GM18505 (cell line): ENCODE measurements around the gene CTBP2.
"Not testable (repeated sequence)": the region's sequence is repeated elsewhere in the genome, so short reads cannot be mapped to it uniquely, and the experiment has no call there.

Experiments used
- ATAC-seq: cut with Tn5 transposase; IDR thresholded peaks from one replicate; pipeline ENCODE4 v1.9.1; 2021; ENCODE audit not compliant: unreplicated experiment
- POLR2A ChIP-seq: IDR thresholded peaks from 4 replicates; pipeline ENCODE4 v1.6.1; 2011; ENCODE audit warnings: borderline replicate concordance; ENCODE audit not compliant: insufficient read depth, insufficient read length; ENCODE audit errors: extremely low read depth

Gene CTBP2

DNA sequence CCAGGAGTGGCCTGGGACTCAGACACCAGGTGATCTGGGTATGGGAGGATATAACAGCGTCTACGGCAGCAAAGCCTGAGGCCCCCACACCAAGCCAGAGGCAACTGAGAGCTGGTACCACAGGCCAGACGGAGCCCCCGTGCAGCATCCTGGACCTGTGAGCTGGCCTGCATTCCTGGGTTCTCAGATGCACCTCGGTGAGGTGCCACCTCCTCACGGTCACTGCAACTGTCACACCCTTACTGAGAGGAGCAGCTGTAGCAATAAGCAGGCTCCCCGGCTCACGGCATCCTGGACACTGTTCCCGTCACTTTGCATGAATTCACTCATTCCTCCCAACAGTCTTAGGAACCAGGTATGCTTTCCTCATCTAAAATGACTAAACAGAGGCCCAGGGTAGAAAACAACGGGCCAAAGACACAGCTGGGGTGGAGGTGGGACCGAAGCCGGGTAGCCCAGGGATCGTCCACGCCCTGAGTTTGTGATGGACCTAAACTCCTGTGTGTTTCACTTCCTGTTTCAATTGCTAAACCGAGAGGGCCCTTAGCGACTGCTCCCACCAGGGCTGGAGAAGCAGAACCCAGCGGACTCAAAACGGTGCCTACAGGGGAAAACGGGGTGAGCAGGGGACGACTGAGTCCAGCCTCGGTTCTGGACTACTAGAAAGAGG, 98.7 kb downstream of the CTBP2 start:
- no peak for ATAC-seq
- no peak for TF ChIP-seq POLR2A

DNA sequence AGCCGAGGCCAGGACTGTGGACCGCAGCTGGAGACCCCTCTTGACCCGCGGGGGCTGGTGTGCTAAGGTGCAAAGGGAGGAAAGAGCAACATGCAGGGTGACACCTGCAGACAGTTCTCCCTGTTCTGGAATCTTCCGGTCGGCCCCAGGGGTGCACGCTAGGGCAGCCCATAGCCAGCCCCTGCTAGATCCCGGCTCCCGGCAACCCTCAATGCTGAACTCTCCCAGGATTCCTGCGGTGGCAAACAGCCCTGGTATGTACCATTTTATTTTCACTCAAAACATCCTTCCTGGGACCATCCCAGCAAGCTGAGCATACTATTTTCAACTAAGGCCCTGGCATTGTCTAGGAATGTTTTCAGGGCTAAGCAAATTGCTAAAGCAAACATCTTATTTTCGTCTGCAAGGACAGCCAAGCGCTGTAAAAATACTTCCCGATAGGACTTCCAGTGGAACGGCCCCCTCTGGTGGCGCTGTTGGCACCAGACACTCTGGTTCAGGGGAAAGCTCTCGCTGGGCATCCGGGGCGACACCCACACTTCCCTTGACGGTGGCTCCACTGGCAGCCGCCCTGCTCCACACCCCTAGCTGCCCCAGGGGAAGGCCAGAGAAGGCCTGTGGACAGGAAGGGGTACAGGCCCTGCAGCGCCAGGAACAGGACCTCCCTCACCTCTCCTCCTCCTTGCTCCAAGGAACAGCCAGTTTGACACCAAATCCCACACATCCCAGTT, 99.4 kb downstream of the CTBP2 start:
- TF ChIP-seq POLR2A: no peak
- no peak for ATAC-seq

DNA sequence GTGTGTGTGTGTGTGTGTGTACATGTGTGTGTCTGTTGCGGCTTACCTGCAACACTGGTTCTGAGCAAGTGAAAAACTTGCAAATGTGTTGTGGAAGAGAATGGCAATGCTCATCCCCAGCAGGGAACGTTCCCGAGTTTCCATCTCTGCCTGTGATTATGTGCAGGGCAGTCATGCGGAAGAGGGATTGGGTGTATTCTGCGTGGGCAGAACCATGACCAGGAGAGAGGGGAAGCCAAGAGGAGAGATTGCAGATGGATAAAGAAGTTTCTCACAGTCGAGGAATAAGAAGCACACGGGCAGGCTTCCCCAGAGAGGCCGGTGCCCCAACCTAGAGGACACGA, 99.9 kb downstream of the CTBP2 start:
- ATAC-seq: no peak
- TF ChIP-seq POLR2A: no peak

DNA sequence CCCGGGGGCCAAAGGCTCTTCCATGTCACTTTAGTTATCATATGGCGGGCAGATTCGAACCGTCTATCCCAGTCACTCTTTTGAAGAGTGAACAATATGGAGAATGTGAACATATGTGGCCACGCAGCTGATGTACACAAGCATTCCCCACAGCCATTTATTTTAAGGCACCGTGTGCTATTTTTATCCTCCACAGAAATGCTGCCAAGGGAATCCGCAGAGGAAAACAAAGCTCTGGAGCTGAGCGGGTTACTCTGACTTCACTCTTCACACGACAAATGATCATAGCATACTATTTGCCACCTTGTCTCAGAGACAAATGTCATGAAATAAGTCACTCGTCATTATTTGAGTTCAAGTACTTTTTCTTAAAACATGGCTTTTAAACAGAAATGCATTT, 100.3 kb downstream of the CTBP2 start:
- TF ChIP-seq POLR2A: no peak
- ATAC-seq: no peak

DNA sequence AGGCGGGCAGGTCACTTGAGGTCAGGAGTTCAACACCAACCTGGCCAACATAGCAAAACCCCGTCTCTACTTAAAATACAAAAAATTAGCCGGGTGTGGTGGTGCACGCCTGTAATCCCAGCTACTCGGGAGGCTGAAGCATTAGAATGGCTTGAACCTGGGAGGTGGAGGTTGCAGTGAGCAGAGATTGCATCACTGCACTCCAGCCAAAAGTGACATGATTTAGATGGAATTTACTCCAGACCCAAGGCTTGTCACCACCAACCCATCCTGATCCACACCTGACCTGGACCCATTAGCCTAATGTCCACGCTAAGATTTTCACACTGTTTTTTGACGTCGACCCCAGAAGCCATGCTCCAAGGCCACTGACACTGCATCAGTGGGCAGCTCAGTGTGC, 101.0 kb downstream of the CTBP2 start:
- not testable (repeated sequence) for ATAC-seq

DNA sequence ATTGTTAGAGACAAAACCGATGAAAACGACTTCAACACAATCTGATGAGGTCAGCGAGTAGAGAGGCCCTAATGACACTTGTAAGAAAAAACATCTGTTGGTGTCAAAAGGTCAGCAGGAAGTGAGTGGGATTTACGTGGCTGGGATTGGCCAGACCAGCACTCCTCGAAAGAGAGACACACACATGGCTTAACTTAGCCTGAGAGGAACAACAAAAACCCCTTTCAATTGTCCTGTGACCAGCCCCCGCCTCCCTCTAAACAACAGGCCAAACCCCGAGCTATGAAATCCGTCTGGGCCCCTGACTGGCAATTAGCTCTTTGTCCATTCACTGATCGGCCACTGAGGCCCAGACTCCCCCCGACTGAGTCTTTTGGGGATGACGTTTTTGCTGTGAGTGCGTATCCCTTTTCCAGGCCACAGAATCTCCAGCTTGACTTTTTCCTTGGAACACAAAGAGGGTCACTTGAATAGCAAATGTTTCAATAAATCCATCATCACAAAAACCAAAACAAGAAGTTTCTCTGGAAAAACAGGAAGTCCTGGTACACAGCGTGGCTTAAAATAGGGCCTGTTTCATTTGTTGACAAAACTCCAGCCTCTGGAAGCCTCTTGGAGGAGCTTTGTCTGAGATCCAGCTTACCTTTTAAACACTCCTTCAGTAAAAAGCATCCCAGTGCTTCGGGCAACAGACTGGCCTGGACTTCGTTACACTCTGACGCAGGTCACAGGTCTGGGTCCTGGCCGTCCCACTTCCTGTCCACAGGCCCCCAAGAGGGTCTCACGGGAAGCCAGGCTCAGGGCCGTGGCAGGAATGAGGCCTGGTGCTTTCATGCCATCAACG, 103.0 kb downstream of the CTBP2 start:
- ATAC-seq: no peak
- no peak for TF ChIP-seq POLR2A

DNA sequence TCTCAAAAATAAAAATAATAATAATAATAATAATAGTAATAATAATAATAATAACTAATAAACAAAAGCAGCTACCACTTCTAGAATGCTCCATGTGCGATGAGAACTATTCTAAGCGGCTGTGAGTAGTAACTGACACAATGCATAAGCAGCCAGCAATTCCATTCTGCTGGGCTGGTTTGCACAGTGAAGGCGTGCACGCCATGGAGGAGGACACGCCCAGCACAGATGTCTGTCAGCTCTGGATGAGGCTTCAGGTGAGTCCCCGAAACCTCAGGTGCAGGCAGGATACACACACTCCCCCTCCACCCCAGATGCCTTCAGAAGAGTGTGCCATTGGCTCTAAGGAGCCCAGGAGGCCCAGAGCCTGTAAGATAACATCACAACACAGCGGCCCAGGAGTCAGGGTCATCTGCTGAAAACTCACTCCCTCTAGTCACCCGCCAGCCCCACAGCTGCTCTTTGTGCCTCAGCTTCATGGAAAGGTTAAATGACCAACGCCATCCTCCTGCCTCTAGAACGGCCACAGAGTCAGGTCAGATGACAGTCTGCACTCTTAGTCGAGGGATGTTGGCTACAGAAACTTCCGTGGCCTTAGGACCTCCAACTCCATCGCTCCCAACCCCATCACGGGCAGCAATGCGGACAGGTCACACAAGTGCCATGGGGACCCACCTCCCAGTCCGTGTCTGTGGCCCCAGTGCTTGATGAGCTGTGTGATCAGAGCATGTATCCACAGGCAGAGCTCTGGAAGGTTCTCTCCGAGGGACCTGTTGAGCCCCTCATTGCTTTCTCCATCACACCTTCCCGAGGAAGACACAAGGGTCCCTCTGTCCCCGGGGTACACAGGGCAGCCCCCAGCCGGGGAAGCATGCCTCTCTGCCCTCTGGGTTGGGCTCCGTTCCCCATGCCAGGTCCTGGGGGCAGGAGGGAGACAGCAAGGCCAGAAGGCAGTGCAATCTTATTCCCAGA, 103.9 kb downstream of the CTBP2 start:
- TF ChIP-seq POLR2A: no peak
- no peak for ATAC-seq

DNA sequence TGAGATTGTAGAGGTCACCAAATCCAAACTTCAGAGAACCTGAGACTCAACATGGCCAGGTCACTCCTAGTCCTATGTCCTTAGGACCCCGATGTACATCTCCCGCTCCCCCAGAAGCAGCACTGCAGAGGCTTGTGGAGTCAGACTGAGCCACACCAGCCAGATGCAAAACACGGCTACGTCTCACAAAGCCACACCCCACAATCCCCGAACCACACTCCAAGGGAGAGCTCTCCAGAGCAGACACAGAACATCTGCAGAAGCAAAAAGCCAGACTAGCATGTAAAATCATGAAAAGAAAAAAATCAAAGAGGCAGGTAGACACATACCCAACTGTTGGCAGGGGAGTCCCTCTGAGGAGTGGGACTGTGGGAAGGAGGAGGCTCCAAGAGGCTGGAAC, 104.9 kb downstream of the CTBP2 start:
- no peak for TF ChIP-seq POLR2A

DNA sequence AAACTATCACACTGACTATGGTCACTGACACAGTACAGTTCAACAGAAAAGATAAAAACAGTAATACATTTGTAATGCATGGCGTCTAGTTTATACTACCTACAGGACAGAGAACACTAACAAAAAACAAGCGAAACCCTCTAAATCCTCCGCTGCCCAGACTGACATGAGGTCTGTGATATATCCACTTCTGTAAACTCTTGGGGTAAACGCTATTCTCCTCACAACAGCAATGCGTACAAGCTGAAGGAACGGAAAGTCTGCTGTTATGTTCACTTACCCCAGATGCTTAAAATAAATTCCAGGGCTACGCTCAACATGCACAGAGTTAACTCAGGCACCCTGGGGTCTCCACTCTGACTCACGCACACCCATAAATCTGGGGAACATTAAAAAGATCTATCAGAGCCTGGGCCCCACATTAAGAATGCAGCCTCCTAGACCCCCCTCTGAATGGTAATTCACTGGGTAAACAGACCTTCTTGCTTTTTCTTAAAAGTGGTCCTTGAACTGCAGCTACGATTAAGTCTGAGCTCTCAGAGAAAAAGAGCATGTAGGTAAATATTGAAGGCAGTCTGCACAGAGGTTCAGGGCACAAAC, 105.6 kb downstream of the CTBP2 start:
- no peak for ATAC-seq
- no peak for TF ChIP-seq POLR2A

More for the DNA sequence above, 104.9 kb downstream of the CTBP2 start:
- ATAC-seq: no peak

DNA sequence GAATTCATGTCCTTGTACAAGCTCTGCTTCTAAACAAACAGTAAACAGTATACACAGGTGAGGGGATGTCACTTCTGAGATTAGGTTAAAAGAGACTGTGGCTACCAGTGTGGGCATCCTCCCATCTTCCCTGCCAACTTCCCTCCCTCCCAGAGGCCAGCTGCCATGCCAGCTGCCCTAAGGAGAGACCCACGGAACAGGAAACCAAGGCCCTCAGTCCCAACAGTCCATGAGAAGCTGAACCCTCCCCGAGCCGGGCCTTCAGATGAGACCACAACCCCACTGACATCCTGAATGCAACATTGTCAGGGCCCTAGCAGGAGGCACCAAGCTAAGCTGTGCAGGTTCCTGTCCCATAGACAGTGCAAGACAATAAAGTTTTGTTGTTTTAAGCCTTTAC, 106.1 kb downstream of the CTBP2 start:
- ATAC-seq: no peak
- no peak for TF ChIP-seq POLR2A

DNA sequence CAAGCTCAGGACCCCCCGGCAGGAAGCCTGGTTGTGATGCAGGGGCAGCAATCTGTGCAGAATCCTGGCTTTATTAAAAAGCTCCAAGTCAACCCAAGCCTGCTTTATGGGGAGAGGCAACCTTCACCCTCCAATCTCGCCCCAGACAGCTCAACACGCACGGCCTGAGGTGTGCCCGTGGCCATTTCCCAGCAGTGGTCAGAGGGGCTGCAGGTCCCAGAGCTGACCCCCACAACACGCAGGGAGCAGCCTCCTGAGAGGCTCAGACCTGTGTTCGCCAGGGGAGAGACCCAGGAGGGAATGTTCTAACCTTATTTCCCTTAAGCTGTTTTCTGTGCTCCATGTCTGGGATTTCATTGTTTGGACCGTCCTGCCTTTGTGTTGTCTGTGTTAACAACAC, 108.2 kb downstream of the CTBP2 start:
- TF ChIP-seq POLR2A: no peak
- ATAC-seq: no peak

DNA sequence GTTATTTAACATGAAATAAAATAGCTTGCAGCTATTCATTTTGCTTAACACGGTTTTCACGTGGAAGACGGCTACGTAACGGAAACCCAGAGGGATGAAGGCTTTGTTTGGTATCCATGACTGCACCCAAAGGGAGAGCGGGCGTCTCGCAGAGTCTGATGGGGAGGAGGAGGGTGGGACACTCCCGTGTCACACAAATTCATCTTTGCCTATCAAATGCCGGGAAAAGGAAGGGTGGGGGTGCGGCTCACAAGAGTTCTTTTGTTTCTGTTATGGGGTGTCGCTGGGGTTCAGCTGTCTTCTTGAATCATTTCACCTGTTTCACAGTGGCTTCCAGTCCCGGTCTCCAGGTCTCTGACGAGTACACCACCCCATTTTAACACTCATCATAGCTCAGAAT, 110.0 kb downstream of the CTBP2 start:
- no peak for ATAC-seq
- TF ChIP-seq POLR2A: no peak
